Measurements from ENCODE around the gene CD22. TPM values are rescaled to one million over a fixed set of nuclear protein-coding genes. Genes with fewer than 3 reads are reported as not detected.

The CD22 gene
- total and polyA plus RNA-seq, 2 of the 4 experiments (the other 2 are of a cell fraction): 0.18 to 0.22 TPM

DNA sequence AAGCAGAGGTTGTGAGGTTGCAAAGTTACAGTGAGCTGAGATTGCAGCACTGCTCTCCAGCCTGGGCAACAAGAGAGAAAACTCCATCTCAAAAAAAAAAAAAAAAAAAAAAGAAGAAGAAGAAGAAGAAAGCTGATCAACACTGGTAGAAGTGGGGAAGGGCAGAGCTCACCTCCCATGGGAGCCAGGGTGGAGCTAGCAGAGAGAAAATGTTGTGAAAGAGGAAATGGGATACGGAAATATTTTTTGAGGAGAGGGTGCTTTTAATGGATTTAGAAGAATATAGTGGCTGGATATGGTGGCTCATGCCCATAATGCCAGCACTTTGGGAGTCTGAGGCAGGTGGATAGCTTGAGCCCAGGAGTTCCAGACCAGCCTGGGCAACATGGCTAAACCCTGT lies 48.7 kb downstream of the CD22 start:
- Histone ChIP-seq H3K4ac (ENCODE audit: low read depth, low read length) (no peak overlapping the region), H2AK9ac (replicated peaks; ENCODE audit: low read depth, low read length, poor library complexity) (no peak overlapping the region), H3K9me1 (ENCODE audit: insufficient read depth, low read length) (no peaks in the 10 kb centered on the region), H3K79me1 (ENCODE audit: low read depth in 1 of 2, low read length in 2 of 2) (no peaks in the 10 kb centered on the region), H2BK20ac (ENCODE audit: low read depth, low read length) (no peak overlapping the region), H3K23ac (ENCODE audit: low read depth, low read length) (no peak overlapping the region), H3K4me2 (ENCODE audit: low read depth, low read length) (no peak overlapping the region), H2BK120ac (ENCODE audit: low read depth, low read length) (no peak overlapping the region), H3K27me3 (ENCODE audit: control insufficient read depth, insufficient read depth, low read length) (peaks cover 4% of the 10 kb centered on the region), H3K9me3 (ENCODE audit: control insufficient read depth, insufficient read depth, low read length) (no peaks in the 10 kb centered on the region), H3K27ac (ENCODE audit: insufficient read depth, low read length) (no peak overlapping the region), H2BK5ac (ENCODE audit: low read depth, low read length, poor library complexity, severe bottlenecking) (no peak overlapping the region), H4K20me1 (ENCODE audit: insufficient read depth, low read length) (no peaks in the 10 kb centered on the region), H3K18ac (ENCODE audit: low read depth, low read length) (no peak overlapping the region), H3K36me3 (ENCODE audit: control insufficient read depth, insufficient read depth, low read length) (no peaks in the 10 kb centered on the region), H4K8ac (ENCODE audit: low read depth in 2 of 2, low read length in 2 of 2) (no peak overlapping the region), H3K56ac (ENCODE audit: extremely low read depth, insufficient read depth, low read length) (no peak overlapping the region), H2BK15ac (ENCODE audit: low read depth, low read length) (no peak overlapping the region), H4K5ac (ENCODE audit: low read depth, low read length) (no peak overlapping the region), H2AFZ (replicated peaks; ENCODE audit: low read length, poor library complexity) (no peak overlapping the region), H2AK5ac (ENCODE audit: low read depth, low read length) (no peak overlapping the region), H3K4me1 (ENCODE audit: control insufficient read depth, insufficient read depth, low read length) (no peaks in the 10 kb centered on the region), H3K14ac (replicated peaks; ENCODE audit: low read depth, low read length) (no peak overlapping the region), H3K4me3 (ENCODE audit: insufficient read depth, low read depth, low read length) (no peak overlapping the region), H3K9ac (ENCODE audit: low read depth, low read length) (no peak overlapping the region), H4K91ac (ENCODE audit: insufficient read depth, low read depth, low read length) (no peak overlapping the region)
- ChIA-PET CTCF (no interaction called here), POLR2A (ENCODE audit: unreplicated experiment) (no interaction called here)
- no peak for ATAC-seq (ENCODE audit: low read depth)
- no TSS peak for BruUV-seq (replicated peaks)
- intact Hi-C loops (cut with micrococcal nuclease) (no loop called here), in situ Hi-C loops (cut with MboI; ENCODE audit: low sequenced_read_pairs) (no loop called here), dilution Hi-C loops (cut with HindIII; ENCODE audit: low sequenced_read_pairs, unreplicated experiment) (no loop called here)
- WGBS, 2 experiments (ENCODE audit: extremely low coverage in 2 of 2, insufficient read length in 1 of 2): 100% methylated on average over 1 of the region's 1 CpG; no CpG with 5 or more reads in 1 of the 2 experiments
- no peak for TF ChIP-seq NFE2L2 (IDR thresholded peaks at IDR 0.05; ENCODE audit: low read depth, low read length)
- TF ChIP-seq RFX5 (IDR thresholded peaks at IDR 0.05; ENCODE audit: low read depth, low read length): no peak
- TF ChIP-seq FOS (IDR thresholded peaks at IDR 0.05; ENCODE audit: low read depth, low read length): no peak
- no peak for TF ChIP-seq SMC3 (IDR thresholded peaks at IDR 0.05; ENCODE audit: low read depth, low read length)
- TF ChIP-seq, protein P1, sequence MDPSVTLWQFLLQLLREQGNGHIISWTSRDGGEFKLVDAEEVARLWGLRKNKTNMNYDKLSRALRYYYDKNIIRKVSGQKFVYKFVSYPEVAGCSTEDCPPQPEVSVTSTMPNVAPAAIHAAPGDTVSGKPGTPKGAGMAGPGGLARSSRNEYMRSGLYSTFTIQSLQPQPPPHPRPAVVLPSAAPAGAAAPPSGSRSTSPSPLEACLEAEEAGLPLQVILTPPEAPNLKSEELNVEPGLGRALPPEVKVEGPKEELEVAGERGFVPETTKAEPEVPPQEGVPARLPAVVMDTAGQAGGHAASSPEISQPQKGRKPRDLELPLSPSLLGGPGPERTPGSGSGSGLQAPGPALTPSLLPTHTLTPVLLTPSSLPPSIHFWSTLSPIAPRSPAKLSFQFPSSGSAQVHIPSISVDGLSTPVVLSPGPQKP (IDR thresholded peaks at IDR 0.05; ENCODE audit: borderline replicate concordance, low read depth, low read length): no peak
- no peak for TF ChIP-seq POLR2A (IDR thresholded peaks at IDR 0.05; ENCODE audit: low read depth, low read length)
- DNase-seq: no peak

Measured in IMR-90 (cell line).